Esophagus squamous epithelium (tissue), 4 donors: ENCODE measurements around the gene SIN3B.

Experiments used
- CTCF ChIP-seq, 6 experiments: fragments of 450-650 bp in 4 of 6; fragments of 200-600 bp in 2 of 6; sonication (generic) in 2 of 6; IDR thresholded peaks; one replicate each; pipeline ENCODE4 v1.5.1; 2016 to 2019; ENCODE audit warnings: antibody characterized with exemption in 6 of 6, mild to moderate bottlenecking in 4 of 6, moderate library complexity in 4 of 6
- POLR2A ChIP-seq, 4 donors: fragments of 450-650 bp; IDR thresholded peaks; one replicate each; pipeline ENCODE4 v1.6.1; 2017; ENCODE audit warnings: antibody characterized with exemption in 4 of 4, mild to moderate bottlenecking in 4 of 4, moderate library complexity in 3 of 4

GRCh38 chr19:16862826-16863415 lies 33.7 kb downstream of the SIN3B start:
- TF ChIP-seq POLR2A (IDR thresholded peaks at IDR 0.05) (no peak), CTCF (IDR thresholded peaks at IDR 0.05) (no peak)
